8988T (cell line): ENCODE results near the gene ARPC5.

Source experiments
- DNase-seq: peaks from one replicate; pipeline ENCODE4 v3.0.0; 2011

ARPC5 gene

GRCh38 chr1:183609759-183610452 lies 25.7 kb downstream of the ARPC5 start:
- no peak for DNase-seq

GRCh38 chr1:183609313-183609712 lies 26.3 kb downstream of the ARPC5 start:
- no peak for DNase-seq

DNA sequence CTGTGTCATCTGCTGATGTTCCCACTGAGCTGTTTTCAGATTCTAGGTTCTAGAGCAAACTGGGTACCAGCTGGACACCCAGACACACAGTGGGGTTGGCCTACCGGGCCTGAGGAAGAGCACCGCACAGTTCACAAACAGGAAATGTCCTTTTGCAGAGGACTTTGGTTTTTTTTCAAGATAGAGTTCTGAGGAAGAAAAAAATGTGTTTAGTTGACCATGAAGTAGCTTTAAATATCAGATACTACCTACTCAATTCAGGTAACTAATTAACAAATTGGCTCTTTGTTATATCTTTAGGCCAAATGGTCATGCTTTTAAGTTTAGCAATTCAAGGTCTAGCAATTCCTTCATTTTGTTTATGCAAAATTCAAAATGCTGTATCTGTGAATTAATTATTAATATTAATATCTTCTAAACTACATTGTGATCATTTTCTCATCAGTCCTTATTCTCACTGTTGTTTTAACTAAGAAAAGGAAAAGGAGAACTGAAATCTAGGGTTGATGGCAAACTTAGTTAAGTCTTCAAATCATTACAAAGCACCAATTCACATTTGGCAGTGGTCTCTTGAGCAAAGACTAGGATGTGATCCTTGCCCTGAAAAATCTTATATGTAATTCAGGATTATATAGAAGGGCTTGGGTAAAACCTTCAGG lies 28.1 kb downstream of the ARPC5 start:
- DNase-seq = no peak

- no peak for DNase-seq
Measured at GRCh38 chr1:183605904-183606303, 29.7 kb downstream of the ARPC5 start.

DNA sequence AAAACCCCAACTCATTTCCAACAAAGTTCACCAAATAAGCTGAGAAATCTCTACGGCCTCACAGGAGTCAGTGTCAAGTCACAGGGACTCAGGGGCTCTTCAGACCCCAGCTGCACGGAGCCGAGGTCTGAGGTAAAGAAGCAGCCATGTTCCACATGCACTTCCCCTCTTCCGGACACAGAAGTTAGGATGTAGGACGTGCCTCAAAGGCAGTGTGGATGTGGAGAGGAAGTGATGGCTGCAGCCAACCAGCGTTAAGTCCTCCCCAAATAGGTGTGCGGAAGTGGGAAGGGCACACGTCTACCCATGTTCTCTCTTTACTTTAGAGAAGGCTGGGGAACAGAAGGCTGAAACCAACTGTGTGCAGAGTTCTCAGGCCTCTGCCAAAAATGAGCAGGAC lies 30.8 kb downstream of the ARPC5 start:
- DNase-seq = no peak

GRCh38 chr1:183604038-183604808 lies 31.4 kb downstream of the ARPC5 start:
- no peak for DNase-seq

DNA sequence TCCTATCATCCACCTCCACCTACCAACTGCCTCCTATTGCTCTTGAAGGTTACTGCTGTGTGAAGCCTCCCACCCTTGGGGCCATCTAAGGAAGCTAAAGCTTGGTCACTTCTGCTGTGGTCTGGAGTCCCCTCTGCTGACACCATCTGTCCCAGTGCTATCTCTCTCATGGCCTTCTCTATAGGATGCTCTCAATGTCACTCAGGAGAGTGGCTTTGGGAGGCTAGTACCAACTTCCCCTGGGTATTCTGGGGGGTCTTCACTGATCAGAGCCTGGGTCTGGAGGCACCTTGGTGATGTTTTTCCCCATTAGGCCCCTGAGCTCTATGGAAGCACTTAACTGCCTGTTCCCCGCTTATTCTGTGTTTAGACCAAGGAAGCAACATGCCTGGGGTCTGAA lies 33.1 kb downstream of the ARPC5 start:
- DNase-seq = no peak

DNA sequence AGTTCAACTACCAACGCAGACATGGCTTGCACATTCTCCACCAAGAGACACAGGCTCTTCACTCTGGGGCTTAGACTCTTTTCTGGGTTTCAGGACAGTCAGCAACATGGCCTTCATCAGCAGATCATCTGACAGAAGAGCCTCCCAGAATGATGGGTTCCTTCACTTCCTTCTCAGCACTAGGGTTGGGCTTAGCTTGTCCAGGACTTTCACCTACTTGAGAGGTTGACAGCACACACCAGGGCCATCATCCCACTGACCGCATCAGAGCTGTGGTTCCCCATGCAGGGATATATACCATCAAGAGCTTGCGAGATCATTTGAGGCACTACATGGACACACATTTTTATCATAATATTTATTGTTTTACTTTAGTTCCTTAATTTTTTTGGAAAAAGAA lies 34.9 kb downstream of the ARPC5 start:
- no peak for DNase-seq

GRCh38 chr1:183600136-183600535 lies 35.4 kb downstream of the ARPC5 start:
- DNase-seq = no peak

GRCh38 chr1:183598386-183598785 lies 37.2 kb downstream of the ARPC5 start:
- DNase-seq = no peak

DNA sequence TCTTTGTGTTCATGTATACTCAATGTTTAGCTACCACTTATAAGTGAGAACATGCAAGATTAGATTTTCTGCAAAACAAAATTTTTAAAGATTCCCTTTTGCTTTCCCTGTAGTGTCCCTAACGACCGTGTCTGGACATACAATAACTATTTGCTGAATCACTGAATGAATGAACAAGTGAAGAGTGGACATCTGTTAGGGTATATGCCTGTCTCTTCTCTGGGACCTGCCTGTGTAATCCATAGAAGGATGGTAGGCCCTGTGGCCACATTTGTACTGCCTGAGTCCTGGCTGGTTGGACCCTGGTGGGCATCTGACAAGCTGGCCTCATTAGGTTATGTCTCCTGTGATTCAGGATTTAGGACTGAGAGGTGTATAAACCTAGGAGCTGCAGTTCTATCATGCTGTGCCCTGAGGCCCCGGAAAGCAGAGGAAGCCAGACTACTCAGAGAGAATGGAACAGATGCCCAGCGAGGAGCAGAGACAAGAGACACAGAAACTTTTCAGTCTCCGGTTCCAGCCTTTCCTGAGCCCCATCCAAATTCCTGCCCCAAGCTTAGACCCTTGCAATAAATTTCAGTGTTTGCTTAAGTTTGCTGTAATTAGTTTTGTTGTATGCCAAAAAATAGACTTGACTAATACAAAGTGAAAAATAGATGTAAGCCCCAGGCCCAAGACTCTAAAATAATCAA lies 37.8 kb downstream of the ARPC5 start:
- no peak for DNase-seq

GRCh38 chr1:183596500-183596899 lies 39.1 kb downstream of the ARPC5 start:
- no peak for DNase-seq

GRCh38 chr1:183595537-183595936 lies 40.0 kb downstream of the ARPC5 start:
- no peak for DNase-seq

- DNase-seq = no peak
Measured at GRCh38 chr1:183593356-183593755, 42.2 kb downstream of the ARPC5 start.

GRCh38 chr1:183592733-183593132 lies 42.9 kb downstream of the ARPC5 start:
- DNase-seq = no peak

DNA sequence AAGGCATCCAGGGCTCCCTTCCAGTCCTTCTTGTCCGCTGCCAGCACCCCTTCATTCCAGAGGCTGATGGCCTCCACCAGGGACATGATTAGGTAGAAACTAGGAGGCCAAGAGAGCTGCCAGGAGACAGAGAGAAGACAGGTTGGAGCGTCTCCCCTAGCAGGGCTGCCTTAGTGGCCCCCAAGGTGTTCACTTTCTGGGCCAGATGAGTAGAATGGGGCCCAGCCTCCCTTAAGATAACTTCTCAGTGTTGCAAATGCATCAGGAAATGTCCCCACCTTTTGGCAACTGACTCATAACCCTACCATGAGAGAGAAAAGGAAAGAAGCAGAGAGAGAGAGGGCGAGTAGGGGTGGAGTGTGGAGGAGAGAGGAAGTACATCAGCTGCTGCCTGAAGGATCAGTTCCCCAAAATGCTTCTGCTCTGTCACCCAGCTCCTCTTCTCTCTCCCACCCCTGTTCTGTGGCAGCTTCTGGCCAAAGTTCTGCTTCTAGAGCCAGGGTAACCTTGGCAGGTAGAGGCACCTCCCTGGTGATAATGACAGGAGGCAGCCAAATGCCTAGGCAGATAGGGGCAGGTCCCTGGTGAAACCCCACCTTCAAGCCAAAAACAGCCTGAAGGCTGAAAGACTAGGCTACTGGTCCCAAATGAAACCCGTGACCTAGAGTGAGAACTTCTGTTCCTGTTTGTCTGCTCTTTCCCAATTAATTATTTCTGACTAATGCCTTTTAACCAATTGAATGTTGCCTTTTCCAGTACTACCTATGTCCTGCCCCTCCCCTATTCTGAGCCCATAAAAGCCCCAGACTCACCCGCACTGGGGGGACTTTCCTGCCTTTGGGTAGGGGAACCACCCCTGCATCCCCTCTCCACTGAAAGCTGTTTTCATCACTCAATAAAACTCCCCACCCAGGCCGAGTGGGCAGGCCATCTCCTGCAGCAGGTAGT lies 45.1 kb downstream of the ARPC5 start, which contains the start of gene NCF2:
NCF2 (minus strand) TSS at position 216 of the 948 bp plus-strand sequence; CDS start at position 86, 130 bp downstream.
- no peak for DNase-seq

DNA sequence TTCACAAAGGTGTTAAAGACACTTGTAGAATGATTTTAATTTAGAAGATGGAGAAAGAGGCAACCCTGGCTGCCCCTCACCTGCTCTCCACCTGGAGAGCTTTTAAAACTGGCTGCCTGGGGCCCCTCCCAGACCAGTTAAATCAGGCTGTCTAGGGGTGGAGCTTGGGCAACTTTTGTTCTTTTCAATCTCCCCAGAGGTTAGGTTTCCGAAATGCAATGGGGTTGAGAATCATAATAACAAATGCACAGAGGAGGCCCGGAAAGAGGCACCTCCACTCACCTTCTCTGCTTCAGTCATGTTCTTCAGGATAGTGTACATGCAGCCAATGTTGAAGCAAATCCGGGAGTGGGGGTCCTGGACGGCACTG lies 45.7 kb downstream of the ARPC5 start:
- no peak for DNase-seq

DNA sequence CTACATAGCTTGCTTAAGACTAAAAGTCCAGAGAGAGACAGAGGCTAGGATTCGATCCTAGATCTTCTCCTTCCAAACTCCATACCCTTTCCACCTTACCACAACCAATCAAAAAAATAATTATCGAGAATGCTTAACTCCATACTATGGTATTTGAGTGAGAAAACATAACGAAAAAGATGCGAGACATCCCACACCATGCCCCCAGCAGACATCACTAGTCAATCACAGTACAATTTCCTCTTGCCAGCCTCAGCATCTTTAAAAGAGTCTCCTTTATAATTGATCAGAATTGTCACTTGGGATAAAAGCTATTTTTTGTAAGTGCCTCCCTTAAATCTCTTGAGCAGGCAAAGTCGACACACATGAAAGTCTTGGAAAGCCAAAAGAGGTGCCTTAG lies 46.2 kb downstream of the ARPC5 start:
- no peak for DNase-seq

DNA sequence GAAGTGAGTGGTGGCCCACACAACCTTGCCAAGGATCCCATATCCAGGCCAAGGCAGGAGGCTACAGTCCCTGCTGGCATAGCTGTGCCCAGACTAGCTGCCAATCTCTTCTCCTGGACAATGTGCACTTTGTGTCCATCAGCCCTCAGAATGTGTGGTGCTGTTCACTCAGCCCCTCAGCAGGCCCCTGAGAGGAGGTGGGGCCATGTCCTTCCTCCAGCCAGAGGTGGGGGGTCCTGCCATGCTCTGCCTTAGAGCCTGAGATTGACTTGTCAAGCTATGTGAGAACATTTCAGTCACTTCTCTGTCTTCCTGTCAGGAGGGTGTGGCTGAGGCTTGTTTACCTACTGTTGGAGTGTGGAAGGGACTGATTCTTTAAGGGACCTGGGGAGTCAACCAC lies 46.8 kb downstream of the ARPC5 start:
- no peak for DNase-seq

- DNase-seq = no peak
Measured at GRCh38 chr1:183586926-183587325, 48.7 kb downstream of the ARPC5 start.

- DNase-seq = no peak
Measured at GRCh38 chr1:183586455-183586854, 49.1 kb downstream of the ARPC5 start.

- no peak for DNase-seq
Measured at GRCh38 chr1:183585038-183585437, 50.5 kb downstream of the ARPC5 start.
